Neutrophil (primary cell): ENCODE data around the gene SKAP1.
"Not testable (repeated sequence)": the region's sequence is repeated elsewhere in the genome, so short reads cannot be mapped to it uniquely, and the experiment has no call there.

Experiments used
- H3K27ac ChIP-seq: fragments of 200-600 bp; sonication (generic); 2 replicates; pipeline ENCODE4 v1.5.1; 2016; ENCODE audit warnings: mild to moderate bottlenecking, moderate library complexity
- H3K27me3 ChIP-seq: fragments of 200-600 bp; sonication (generic); 2 replicates; pipeline ENCODE4 v1.6.0; 2016; ENCODE audit warnings: mild to moderate bottlenecking
- H3K36me3 ChIP-seq: fragments of 200-600 bp; sonication (generic); 2 replicates; pipeline ENCODE4 v1.5.1; 2017
- H3K4me1 ChIP-seq, 2 experiments: fragments of 200-600 bp in 1 of 2; sonication (generic) in 1 of 2; 1 replicate in 1 of 2; 2 replicates in 1 of 2; pipeline versions ENCODE4 v1.5.1 to v1.6.1; 2013 to 2016; ENCODE audit warnings: low read depth in 1 of 2, low read length in 1 of 2, mild to moderate bottlenecking in 1 of 2, moderate library complexity in 1 of 2; ENCODE audit not compliant: control insufficient read depth in 1 of 2, insufficient read depth in 1 of 2
- H3K4me3 ChIP-seq, 2 experiments: fragments of 200-600 bp in 1 of 2; sonication (generic) in 1 of 2; 1 replicate in 1 of 2; 2 replicates in 1 of 2; pipeline ENCODE4 v1.5.1; 2013 to 2016; ENCODE audit warnings: low read depth in 1 of 2, low read length in 1 of 2, mild to moderate bottlenecking in 1 of 2, moderate library complexity in 1 of 2
- H3K9me3 ChIP-seq: fragments of 200-600 bp; sonication (generic); 2 replicates; pipeline ENCODE4 v1.5.1; 2016
- CTCF ChIP-seq: fragments of 200-600 bp; sonication (generic); IDR thresholded peaks from 2 replicates; pipeline ENCODE4 v1.5.1; 2016; ENCODE audit warnings: antibody characterized with exemption

SKAP1 gene

GRCh38 chr17:48246612-48247011 lies 183.4 kb downstream of the SKAP1 start:
- no peak for TF ChIP-seq CTCF
- no peak overlapping the region for H3K4me3 ChIP-seq
- no peaks in the 10 kb centered on the region for H3K4me1 ChIP-seq
- no peaks in the 10 kb centered on the region for H3K9me3 ChIP-seq
- H3K27ac ChIP-seq = no peak overlapping the region
- H3K27me3 ChIP-seq = peaks cover 27% of the 10 kb centered on the region
- H3K36me3 ChIP-seq = no peaks in the 10 kb centered on the region

GRCh38 chr17:48245465-48246033 lies 184.5 kb downstream of the SKAP1 start:
- H3K36me3 ChIP-seq = not testable (repeated sequence)

GRCh38 chr17:48244814-48245213 lies 185.2 kb downstream of the SKAP1 start:
- no peak for TF ChIP-seq CTCF
- peaks cover 19% of the 10 kb centered on the region for H3K27me3 ChIP-seq
- no peaks in the 10 kb centered on the region for H3K4me1 ChIP-seq

More at GRCh38 chr17:48245465-48246033, 184.5 kb downstream of the SKAP1 start:
- not testable (repeated sequence) for H3K4me3 ChIP-seq, H3K27ac ChIP-seq, H3K9me3 ChIP-seq, H3K4me1 ChIP-seq
- H3K27me3 ChIP-seq = peaks cover 19% of the 10 kb centered on the region

GRCh38 chr17:48244121-48244711 lies 185.8 kb downstream of the SKAP1 start:
- H3K36me3 ChIP-seq = no peaks in the 10 kb centered on the region
- H3K27me3 ChIP-seq = peaks cover 19% of the 10 kb centered on the region
- no peak overlapping the region for H3K27ac ChIP-seq
- no peak for TF ChIP-seq CTCF
- H3K9me3 ChIP-seq = no peaks in the 10 kb centered on the region
- no peak overlapping the region for H3K4me3 ChIP-seq
- no peaks in the 10 kb centered on the region for H3K4me1 ChIP-seq

More at GRCh38 chr17:48244814-48245213, 185.2 kb downstream of the SKAP1 start:
- no peaks in the 10 kb centered on the region for H3K36me3 ChIP-seq
- H3K4me3 ChIP-seq = no peak overlapping the region
- no peak overlapping the region for H3K27ac ChIP-seq
- no peaks in the 10 kb centered on the region for H3K9me3 ChIP-seq

- TF ChIP-seq CTCF = no peak
- no peak overlapping the region for H3K27ac ChIP-seq
Measured at GRCh38 chr17:48241770-48242497, 188.1 kb downstream of the SKAP1 start.

GRCh38 chr17:48241131-48241591 lies 188.9 kb downstream of the SKAP1 start:
- H3K27ac ChIP-seq = no peak overlapping the region
- H3K36me3 ChIP-seq = no peaks in the 10 kb centered on the region
- no peak overlapping the region for H3K4me3 ChIP-seq
- TF ChIP-seq CTCF = no peak
- H3K27me3 ChIP-seq = peaks cover 8% of the 10 kb centered on the region
- no peaks in the 10 kb centered on the region for H3K4me1 ChIP-seq
- no peaks in the 10 kb centered on the region for H3K9me3 ChIP-seq

More at GRCh38 chr17:48241770-48242497, 188.1 kb downstream of the SKAP1 start:
- Histone ChIP-seq H3K4me3 (no peak overlapping the region), H3K4me1 (no peaks in the 10 kb centered on the region), H3K9me3 (no peaks in the 10 kb centered on the region), H3K36me3 (no peaks in the 10 kb centered on the region), H3K27me3 (peaks cover 14% of the 10 kb centered on the region)
